Ammon's horn (tissue), 1 donor: Measurements from ENCODE around the gene RPS24.
"Not testable (repeated sequence)": the region's sequence is repeated elsewhere in the genome, so short reads cannot be mapped to it uniquely, and the experiment has no call there.

Experiments used
- DNase-seq: peaks from one replicate; pipeline ENCODE4 v3.0.0-alpha.2; 2016; ENCODE audit warnings: low spot score

Gene RPS24

DNA sequence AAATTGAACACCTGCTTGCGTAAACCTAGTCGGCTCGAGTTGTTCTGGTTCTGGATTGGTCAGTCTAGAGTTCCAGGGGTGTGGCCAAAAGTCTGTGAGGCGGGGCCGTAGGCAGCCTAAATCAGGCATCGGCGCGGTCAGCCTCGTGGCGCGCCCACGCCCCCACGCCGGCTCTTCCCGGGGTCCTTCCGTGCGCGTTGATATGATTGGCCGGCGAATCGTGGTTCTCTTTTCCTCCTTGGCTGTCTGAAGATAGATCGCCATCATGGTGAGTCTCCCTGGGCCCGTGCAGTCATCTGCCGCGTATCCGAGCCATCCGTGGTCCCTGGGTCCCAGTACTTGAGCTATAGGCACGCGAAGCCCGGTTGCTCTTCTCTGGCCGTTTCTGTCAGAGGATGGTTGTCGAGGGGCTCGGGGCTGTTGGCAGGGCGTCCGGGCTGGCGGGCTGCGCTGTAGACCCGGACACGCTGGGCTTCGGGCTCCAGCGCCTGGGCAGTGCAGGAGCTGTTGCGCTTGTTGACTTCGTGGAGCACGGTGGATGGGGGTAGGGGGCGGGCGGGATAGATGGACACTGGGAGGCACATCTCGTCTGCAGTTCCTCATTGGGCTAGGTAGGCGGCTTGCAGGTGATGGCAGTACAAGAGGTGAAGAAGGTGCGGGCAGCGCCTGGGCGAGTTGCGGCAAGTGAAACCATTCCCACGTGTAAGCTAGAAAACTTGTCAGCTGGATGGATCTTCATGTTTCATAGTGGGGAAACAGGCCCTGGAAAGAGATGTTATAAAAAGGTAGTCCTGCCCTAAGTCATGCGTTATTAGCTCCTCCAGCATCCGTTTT is at the start of gene RPS24:
Gene RPS24 (plus strand): TSS at position 227 of the 834 bp plus-strand sequence. CDS start 39 bp downstream, at position 266.
- DNase-seq = peak; percentile 98

DNA sequence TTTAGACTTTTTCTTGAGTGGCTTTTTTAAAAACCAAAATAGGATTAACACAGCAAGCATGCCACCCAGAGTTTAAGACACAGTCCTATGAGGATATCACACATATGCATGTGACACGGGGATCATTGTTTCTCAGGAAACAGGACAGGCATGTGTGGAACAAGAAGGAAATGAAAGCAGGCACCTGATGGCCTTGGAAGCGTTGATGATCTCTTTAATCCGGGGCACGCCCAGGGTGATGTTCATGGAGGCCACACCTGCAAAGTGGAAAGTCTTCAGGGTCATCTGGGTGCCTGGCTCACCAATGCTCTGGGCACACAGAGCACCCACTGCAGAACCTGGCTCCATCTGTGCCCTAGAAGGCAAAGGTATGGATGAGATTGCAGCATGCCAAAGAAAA is 48.7 kb upstream of the RPS24 start:
- no peak for DNase-seq

DNA sequence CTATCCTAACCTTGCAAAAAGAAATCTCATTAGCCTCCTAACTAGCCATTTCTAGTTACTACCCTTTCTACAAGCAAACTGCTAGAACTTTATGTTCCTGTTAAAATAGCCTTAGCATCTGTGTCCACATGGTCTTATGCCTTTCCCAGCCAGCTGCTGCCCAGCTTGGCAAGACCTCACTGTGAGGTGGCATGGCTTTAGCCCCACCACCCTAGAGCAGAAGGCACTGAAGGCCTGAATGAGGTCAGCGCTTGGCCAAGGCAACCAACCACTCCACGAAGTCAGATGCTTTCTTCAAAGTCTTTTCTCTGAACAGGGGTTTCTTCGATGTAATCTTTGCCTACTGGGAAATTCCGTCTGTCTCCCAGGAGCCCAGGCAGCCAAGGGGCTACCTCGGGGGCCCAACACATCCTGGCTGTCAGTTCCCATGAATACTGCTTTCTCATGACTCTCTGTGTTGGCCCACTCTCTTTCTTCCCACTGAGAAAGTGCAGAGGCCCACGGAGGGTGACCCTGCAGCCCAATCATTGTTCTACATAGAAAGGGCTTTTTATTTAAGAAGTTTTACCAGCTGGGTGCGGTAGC is 45.9 kb upstream of the RPS24 start:
- no peak for DNase-seq

DNA sequence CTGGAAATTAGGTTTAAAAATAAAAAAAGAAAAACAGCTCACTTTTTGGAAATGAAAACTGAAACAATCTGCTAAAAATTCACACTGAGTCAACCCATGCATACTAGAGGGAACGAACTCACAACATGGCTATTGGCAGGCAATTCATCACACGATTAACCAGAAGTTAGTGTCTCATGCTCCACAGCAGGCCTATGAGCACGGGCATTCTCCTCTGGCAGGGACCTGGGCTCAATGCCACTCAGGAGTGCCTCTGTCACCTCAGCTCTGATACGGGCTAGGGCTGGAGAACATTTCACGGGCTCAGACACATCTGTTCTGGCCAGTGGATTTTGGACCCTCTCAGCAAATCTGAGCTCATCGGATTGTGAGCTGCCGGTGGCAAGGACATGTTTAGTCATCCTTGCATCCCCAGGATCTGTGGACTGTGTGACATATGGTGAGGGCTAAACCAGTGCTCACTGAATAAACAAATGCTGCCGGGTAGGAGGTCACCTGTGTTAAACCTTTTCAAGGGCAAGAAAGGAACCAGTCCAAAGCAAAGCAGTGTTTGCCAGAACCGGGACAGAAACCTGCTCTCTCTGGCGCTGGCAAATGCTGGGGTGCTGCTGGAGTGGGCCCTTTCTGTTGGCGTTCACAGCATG is 44.5 kb upstream of the RPS24 start:
- peak; percentile 61 for DNase-seq

DNA sequence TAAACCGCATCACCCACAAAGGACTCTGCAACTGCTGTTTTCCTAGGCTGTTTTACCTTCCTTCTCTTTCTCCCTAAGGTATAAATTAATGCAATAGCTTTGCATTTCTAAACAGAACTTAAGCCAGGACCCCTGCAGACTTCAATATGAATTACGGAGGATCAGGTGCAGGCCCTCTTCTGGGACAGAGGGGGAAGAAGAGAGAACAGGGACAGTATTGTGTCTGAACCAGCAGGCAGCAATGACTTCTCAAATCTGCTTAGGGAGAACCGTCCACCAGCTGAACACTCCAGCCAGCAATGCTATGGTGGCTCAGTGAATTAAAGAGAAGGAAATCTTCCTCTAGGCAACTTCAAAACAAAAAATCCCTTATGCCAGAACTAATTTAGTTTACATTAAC is 40.0 kb upstream of the RPS24 start:
- no peak for DNase-seq

GRCh38 chr10:77998780-77999179 is 34.9 kb upstream of the RPS24 start:
- not testable (repeated sequence) for DNase-seq

DNA sequence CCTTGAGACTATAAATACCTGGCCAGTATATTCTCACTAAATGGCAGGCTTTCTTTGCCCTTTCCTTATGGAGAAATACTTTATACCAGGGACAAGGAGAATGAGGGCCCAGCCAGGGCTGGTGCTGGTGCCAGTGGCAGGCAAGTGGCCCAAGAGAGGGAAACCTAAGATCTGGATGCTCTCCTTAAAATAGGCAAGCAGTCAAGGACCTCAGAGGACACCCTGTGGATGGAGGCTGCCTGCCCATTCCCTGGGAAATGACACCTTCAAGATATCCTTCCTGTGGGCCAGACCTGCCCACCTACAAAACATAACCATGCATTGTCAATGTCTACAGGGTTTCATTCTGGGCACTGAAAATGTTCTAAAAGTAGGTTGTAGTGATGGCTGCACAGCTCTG is 33.5 kb upstream of the RPS24 start:
- DNase-seq = no peak

- no peak for DNase-seq
Observed at GRCh38 chr10:78000956-78001472, 32.6 kb upstream of the RPS24 start.

DNA sequence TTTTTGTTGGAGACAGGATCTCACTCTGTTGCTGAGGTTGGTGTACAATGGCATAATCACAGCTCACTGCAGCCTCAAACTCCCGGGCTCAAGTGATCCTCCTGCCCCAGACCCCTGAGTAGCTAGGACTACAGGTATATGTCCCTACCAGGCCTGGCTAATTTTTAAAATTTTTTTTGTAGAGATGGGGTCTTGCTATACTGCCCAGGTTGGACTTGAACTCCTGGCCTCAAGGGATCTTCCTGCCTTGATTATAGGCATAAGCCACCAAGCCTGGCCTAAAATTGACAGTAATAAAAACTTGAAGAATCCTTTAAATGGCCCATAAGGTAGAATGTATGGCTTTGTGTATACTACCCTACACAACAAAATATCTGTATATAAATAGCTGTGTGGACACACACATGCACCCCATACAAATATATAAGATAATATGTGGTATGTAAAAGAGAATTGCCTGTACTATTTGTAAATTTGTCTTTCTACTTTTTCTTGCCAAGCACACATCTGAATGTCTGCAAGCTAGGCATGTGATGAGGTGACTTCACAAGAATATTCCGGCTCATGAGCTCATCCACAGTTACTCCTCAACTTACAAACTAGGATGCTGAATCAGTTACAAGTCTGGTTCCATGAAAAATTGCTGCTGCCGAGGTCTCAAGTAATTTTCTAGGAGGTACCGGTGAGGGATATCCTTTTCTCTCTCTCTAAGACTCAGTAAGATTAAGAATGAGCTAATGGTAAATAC is 30.9 kb upstream of the RPS24 start:
- no peak for DNase-seq

- no peak for DNase-seq
Observed at GRCh38 chr10:78004215-78005026, 29.2 kb upstream of the RPS24 start.

GRCh38 chr10:78007172-78007571 is 26.5 kb upstream of the RPS24 start:
- no peak for DNase-seq

DNA sequence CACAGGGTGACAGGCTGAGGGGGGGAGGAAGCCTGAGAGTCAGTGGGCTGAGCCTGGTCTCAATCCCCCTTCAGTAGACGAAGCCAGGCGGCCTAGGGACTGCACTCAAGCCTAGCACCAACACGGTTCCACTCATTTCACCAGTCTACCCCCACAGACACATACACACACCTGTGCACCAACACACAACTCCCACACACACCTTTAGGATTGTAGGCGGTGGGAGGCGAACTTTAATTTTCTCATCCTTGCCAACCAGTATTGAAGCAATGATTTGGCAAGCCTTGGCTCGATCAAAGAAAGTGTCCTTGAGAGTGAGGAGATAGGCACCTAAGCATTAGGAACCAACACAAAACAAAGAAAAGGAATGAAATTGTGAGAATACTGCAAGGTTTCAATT is 24.0 kb upstream of the RPS24 start:
- no peak for DNase-seq

DNA sequence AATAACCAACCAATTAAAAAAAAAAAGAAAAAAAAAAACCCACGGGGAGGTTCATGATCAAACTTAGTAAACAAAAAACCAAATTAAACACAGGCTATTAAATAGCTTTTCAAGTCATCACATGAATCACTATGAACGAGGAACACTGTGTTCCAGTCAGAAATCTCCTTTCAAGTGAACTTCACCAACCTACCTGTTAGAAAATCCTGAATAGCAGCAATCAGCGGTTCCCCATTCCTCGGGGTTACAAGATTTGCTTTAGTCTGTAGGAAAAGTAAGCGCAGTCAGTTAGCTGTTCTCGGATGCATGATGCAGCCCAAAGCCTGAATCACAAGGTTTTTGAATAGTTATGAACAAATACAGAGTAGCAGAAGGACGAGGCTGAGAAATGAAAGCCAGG is 23.4 kb upstream of the RPS24 start:
- no peak for DNase-seq

- DNase-seq = no peak
Observed at GRCh38 chr10:78011065-78011464, 22.6 kb upstream of the RPS24 start.

DNA sequence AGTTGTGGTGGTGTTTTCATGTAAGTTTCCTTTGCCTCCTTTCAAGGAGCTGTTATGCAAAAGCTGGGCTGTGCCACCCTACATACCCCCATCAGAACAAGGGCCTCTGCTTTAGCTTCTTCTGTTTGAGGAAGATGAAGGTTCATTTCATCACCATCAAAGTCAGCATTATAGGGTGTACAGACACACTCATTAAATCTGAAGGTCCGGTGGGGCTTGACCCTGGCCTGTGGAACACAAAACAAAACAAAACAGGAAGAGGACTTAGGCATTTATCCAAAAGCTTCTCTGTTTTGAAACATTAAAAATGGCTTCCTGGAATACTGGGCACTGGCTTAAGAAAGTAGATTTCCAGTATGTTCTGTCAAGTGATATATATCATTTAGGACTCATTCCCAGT is 20.1 kb upstream of the RPS24 start:
- DNase-seq = no peak

DNA sequence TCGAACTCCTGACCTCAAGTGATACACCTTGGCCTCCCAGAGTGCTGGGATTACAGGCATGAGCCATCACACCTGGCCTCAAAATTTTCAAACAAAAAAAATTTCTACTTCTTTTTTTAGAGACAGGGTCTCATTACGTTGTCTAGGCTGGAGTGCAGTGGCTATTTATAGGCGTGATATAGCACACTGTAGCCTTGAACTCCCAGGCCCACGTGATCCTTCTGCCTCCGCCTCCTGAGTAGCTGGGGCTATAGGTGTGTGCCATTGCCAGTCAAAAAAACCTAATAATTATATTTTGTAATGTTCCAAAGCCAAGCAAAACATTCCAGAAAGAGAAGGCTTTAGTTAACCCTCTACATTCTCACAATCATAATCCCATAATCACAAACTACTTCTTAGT is 18.1 kb upstream of the RPS24 start:
- no peak for DNase-seq

- no peak for DNase-seq
Observed at GRCh38 chr10:78017856-78018255, 15.8 kb upstream of the RPS24 start.

DNA sequence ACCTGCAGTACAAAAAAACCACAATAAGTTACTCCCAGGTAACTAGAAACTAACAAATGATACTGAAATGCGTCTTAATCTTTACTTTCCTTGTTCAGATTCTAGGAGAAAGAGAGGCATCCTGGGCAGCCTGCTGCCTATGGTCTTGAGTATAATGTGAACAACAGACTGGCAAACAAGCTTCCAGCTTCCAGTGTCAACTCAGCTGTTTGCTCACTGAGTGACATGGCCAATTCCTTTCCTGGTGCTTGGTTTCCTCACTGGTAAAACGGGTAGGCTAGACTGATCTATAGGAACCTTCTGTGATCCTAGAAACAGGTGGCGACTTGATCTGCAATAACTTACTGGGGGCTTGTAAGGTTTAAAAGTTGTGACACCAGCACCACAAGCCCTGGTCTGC is 14.4 kb upstream of the RPS24 start:
- DNase-seq = no peak

DNA sequence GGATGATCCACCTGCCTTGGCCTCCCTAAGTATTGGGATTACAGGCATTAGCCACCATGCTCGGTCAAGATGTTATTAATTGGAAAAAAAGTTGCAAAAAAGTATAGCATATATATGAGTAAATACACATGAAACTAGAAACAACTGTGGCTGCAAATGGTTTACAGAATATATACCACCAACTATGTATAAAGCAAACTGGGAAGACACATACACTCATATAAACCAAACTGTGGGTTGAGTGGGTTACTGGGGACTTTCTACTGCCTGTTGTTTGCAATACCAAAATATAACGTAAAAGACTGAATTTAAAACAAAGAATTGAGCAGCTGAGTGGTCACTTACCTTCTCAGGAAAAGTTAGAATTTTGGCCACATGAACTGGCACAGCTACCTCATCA is 12.5 kb upstream of the RPS24 start:
- DNase-seq = no peak

- DNase-seq = no peak
Observed at GRCh38 chr10:78023741-78024140, 9.9 kb upstream of the RPS24 start.

GRCh38 chr10:78025685-78026364 is 7.8 kb upstream of the RPS24 start:
- DNase-seq = no peak
